ENCODE data around the gene ANK3. TPM values are rescaled to one million over a fixed set of nuclear protein-coding genes. Genes with fewer than 3 reads are reported as not detected.

Gene ANK3
- polyA plus RNA-seq, 1 donor: 89.1 TPM

GRCh38 chr10:60130130-60130579 is 259.5 kb downstream of the ANK3 start:
- no CpG with 5 or more reads among the region's 1 CpG for WGBS (ENCODE audit: insufficient coverage, low lambda C conversion rate)
- H3K27ac ChIP-seq (ENCODE audit: low read length): peak overlapping the region; percentile 35
- peaks cover 10% of the 10 kb centered on the region for H3K36me3 ChIP-seq (ENCODE audit: control insufficient read depth, insufficient read depth, low read length)
- H3K4me3 ChIP-seq (ENCODE audit: low read length): no peak overlapping the region
- no peaks in the 10 kb centered on the region for H3K9me3 ChIP-seq (ENCODE audit: control insufficient read depth, low read depth, low read length)
- DNase-seq: peak; percentile 82 to 88
- H3K4me1 ChIP-seq (ENCODE audit: control insufficient read depth, insufficient read depth, low read length): peaks cover 10% of the 10 kb centered on the region
- H3K27me3 ChIP-seq (ENCODE audit: control insufficient read depth, insufficient read depth, low read length): no peaks in the 10 kb centered on the region

- Histone ChIP-seq H3K4me1 (ENCODE audit: control insufficient read depth, insufficient read depth, low read length) (peaks cover 8% of the 10 kb centered on the region), H3K27me3 (ENCODE audit: control insufficient read depth, insufficient read depth, low read length) (no peaks in the 10 kb centered on the region), H3K27ac (ENCODE audit: low read length) (no peak overlapping the region), H3K36me3 (ENCODE audit: control insufficient read depth, insufficient read depth, low read length) (peaks cover 2% of the 10 kb centered on the region), H3K9me3 (ENCODE audit: control insufficient read depth, low read depth, low read length) (no peaks in the 10 kb centered on the region), H3K4me3 (ENCODE audit: low read length) (no peak overlapping the region)
- DNase-seq: no peak
Measured at GRCh38 chr10:60125895-60126294, 263.8 kb downstream of the ANK3 start.

- Histone ChIP-seq H3K36me3 (ENCODE audit: control insufficient read depth, insufficient read depth, low read length) (peaks cover 2% of the 10 kb centered on the region), H3K4me3 (ENCODE audit: low read length) (no peak overlapping the region), H3K4me1 (ENCODE audit: control insufficient read depth, insufficient read depth, low read length) (no peaks in the 10 kb centered on the region), H3K9me3 (ENCODE audit: control insufficient read depth, low read depth, low read length) (peaks cover 4% of the 10 kb centered on the region), H3K27ac (ENCODE audit: low read length) (no peak overlapping the region), H3K27me3 (ENCODE audit: control insufficient read depth, insufficient read depth, low read length) (no peaks in the 10 kb centered on the region)
- no peak for DNase-seq
- WGBS (ENCODE audit: insufficient coverage, low lambda C conversion rate): no CpG with 5 or more reads among the region's 5 CpGs
Measured at GRCh38 chr10:60124536-60124935, 265.1 kb downstream of the ANK3 start.

GRCh38 chr10:60123668-60124067 is 266.0 kb downstream of the ANK3 start:
- H3K27ac ChIP-seq (ENCODE audit: low read length): no peak overlapping the region
- H3K9me3 ChIP-seq (ENCODE audit: control insufficient read depth, low read depth, low read length): peaks cover 4% of the 10 kb centered on the region
- WGBS (ENCODE audit: insufficient coverage, low lambda C conversion rate): no CpG with 5 or more reads among the region's 2 CpGs
- H3K4me1 ChIP-seq (ENCODE audit: control insufficient read depth, insufficient read depth, low read length): no peaks in the 10 kb centered on the region
- peaks cover 2% of the 10 kb centered on the region for H3K36me3 ChIP-seq (ENCODE audit: control insufficient read depth, insufficient read depth, low read length)
- DNase-seq: no peak
- H3K4me3 ChIP-seq (ENCODE audit: low read length): no peak overlapping the region
- no peaks in the 10 kb centered on the region for H3K27me3 ChIP-seq (ENCODE audit: control insufficient read depth, insufficient read depth, low read length)

- 80% methylated on average over 2 of the region's 3 CpGs for WGBS (ENCODE audit: insufficient coverage, low lambda C conversion rate)
- Histone ChIP-seq H3K27me3 (ENCODE audit: control insufficient read depth, insufficient read depth, low read length) (no peaks in the 10 kb centered on the region), H3K9me3 (ENCODE audit: control insufficient read depth, low read depth, low read length) (peaks cover 4% of the 10 kb centered on the region), H3K4me1 (ENCODE audit: control insufficient read depth, insufficient read depth, low read length) (no peaks in the 10 kb centered on the region), H3K27ac (ENCODE audit: low read length) (no peak overlapping the region), H3K4me3 (ENCODE audit: low read length) (no peak overlapping the region), H3K36me3 (ENCODE audit: control insufficient read depth, insufficient read depth, low read length) (peaks cover 2% of the 10 kb centered on the region)
- no peak for DNase-seq
Measured at GRCh38 chr10:60123172-60123571, 266.5 kb downstream of the ANK3 start.

- H3K9me3 ChIP-seq (ENCODE audit: control insufficient read depth, low read depth, low read length): peaks cover 4% of the 10 kb centered on the region
- no peaks in the 10 kb centered on the region for H3K27me3 ChIP-seq (ENCODE audit: control insufficient read depth, insufficient read depth, low read length)
- peaks cover 2% of the 10 kb centered on the region for H3K36me3 ChIP-seq (ENCODE audit: control insufficient read depth, insufficient read depth, low read length)
- H3K4me1 ChIP-seq (ENCODE audit: control insufficient read depth, insufficient read depth, low read length): no peaks in the 10 kb centered on the region
- no peak overlapping the region for H3K4me3 ChIP-seq (ENCODE audit: low read length)
- no peak overlapping the region for H3K27ac ChIP-seq (ENCODE audit: low read length)
- no CpG with 5 or more reads among the region's 2 CpGs for WGBS (ENCODE audit: insufficient coverage, low lambda C conversion rate)
- no peak for DNase-seq
Measured at GRCh38 chr10:60122190-60122589, 267.5 kb downstream of the ANK3 start.

GRCh38 chr10:60114765-60115586 is 274.7 kb downstream of the ANK3 start:
- no peak overlapping the region for H3K4me3 ChIP-seq (ENCODE audit: low read length)
- H3K36me3 ChIP-seq (ENCODE audit: control insufficient read depth, insufficient read depth, low read length): peaks cover 4% of the 10 kb centered on the region
- 8% methylated on average over 2 of the region's 6 CpGs for WGBS (ENCODE audit: insufficient coverage, low lambda C conversion rate)
- H3K4me1 ChIP-seq (ENCODE audit: control insufficient read depth, insufficient read depth, low read length): no peaks in the 10 kb centered on the region
- no peak overlapping the region for H3K27ac ChIP-seq (ENCODE audit: low read length)
- H3K27me3 ChIP-seq (ENCODE audit: control insufficient read depth, insufficient read depth, low read length): no peaks in the 10 kb centered on the region
- peak; percentile 16 to 33 for DNase-seq
- H3K9me3 ChIP-seq (ENCODE audit: control insufficient read depth, low read depth, low read length): peaks cover 1% of the 10 kb centered on the region

DNA sequence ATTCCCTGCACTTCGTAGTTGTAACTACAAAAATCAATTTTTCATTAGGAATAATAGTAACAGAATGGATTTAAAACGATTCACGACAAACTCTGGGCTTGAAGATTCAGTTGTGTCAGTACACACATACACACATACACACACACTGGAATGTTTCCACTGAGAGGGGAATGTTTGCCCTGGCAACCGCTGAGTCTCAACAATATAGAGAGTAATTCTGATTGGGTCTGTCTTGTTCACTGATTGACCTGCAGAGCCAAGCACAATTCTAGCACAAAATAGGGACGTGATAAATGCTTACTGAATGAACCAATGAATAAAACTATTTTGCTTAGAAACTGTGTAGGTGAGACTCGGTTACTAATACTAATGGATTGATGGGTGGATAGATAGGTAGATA is 278.9 kb downstream of the ANK3 start:
- WGBS (ENCODE audit: insufficient coverage, low lambda C conversion rate): 100% methylated on average over 1 of the region's 6 CpGs
- H3K9me3 ChIP-seq (ENCODE audit: control insufficient read depth, low read depth, low read length): no peaks in the 10 kb centered on the region
- H3K27me3 ChIP-seq (ENCODE audit: control insufficient read depth, insufficient read depth, low read length): no peaks in the 10 kb centered on the region
- H3K4me3 ChIP-seq (ENCODE audit: low read length): no peak overlapping the region
- no peaks in the 10 kb centered on the region for H3K4me1 ChIP-seq (ENCODE audit: control insufficient read depth, insufficient read depth, low read length)
- H3K36me3 ChIP-seq (ENCODE audit: control insufficient read depth, insufficient read depth, low read length): peaks cover 4% of the 10 kb centered on the region
- DNase-seq: no peak
- no peak overlapping the region for H3K27ac ChIP-seq (ENCODE audit: low read length)

DNA sequence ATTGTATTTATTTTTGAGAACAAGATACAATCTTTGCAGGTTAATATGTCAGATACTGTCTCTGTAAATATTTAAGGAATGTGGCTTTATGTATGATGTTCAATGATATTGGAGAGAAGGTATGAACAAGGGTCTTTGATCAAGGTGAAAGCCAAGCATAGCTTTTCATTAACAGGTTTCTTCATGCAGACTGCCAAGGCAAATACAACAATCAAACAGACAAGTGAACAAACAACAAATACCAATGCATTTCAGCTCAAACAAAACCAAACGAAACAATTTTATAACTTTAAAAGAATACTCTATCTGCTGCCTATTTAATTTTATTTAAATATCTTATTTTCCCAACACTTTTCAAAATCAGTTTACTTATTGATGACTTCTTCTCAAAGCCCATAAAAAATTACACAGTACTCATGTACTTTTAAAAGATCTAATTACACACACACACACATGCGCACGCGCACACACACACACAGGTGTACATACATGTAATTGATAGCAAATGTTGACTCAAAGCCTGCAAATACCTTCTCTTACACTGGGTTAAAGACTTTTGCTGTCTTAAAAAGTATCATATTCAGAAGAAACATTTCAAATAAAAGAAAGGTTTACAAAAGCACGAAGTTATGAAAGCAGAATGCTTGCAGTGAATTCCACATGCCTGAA is 282.2 kb downstream of the ANK3 start:
- peaks cover 6% of the 10 kb centered on the region for H3K36me3 ChIP-seq (ENCODE audit: control insufficient read depth, insufficient read depth, low read length)
- DNase-seq: no peak
- 88% methylated on average over 5 of the region's 5 CpGs for WGBS (ENCODE audit: insufficient coverage, low lambda C conversion rate)

GRCh38 chr10:60105295-60105695 is 284.4 kb downstream of the ANK3 start:
- DNase-seq: no peak
- no peaks in the 10 kb centered on the region for H3K27me3 ChIP-seq (ENCODE audit: control insufficient read depth, insufficient read depth, low read length)

More for the DNA sequence above, 282.2 kb downstream of the ANK3 start:
- Histone ChIP-seq H3K4me1 (ENCODE audit: control insufficient read depth, insufficient read depth, low read length) (no peaks in the 10 kb centered on the region), H3K4me3 (ENCODE audit: low read length) (no peak overlapping the region), H3K9me3 (ENCODE audit: control insufficient read depth, low read depth, low read length) (no peaks in the 10 kb centered on the region), H3K27ac (ENCODE audit: low read length) (no peak overlapping the region), H3K27me3 (ENCODE audit: control insufficient read depth, insufficient read depth, low read length) (no peaks in the 10 kb centered on the region)

More at GRCh38 chr10:60105295-60105695, 284.4 kb downstream of the ANK3 start:
- H3K36me3 ChIP-seq (ENCODE audit: control insufficient read depth, insufficient read depth, low read length): peaks cover 8% of the 10 kb centered on the region
- no peak overlapping the region for H3K4me3 ChIP-seq (ENCODE audit: low read length)
- H3K4me1 ChIP-seq (ENCODE audit: control insufficient read depth, insufficient read depth, low read length): no peaks in the 10 kb centered on the region
- no peaks in the 10 kb centered on the region for H3K9me3 ChIP-seq (ENCODE audit: control insufficient read depth, low read depth, low read length)
- no peak overlapping the region for H3K27ac ChIP-seq (ENCODE audit: low read length)
